ENCODE measurements around the gene SYNJ1. TPM values are rescaled to one million over a fixed set of nuclear protein-coding genes. Genes with fewer than 3 reads are reported as not detected.
"Not testable (repeated sequence)": the region's sequence is repeated elsewhere in the genome, so short reads cannot be mapped to it uniquely, and the experiment has no call there.

SYNJ1 gene
- total RNA-seq, 1 donor from 2014 or later: 15.5 TPM

DNA sequence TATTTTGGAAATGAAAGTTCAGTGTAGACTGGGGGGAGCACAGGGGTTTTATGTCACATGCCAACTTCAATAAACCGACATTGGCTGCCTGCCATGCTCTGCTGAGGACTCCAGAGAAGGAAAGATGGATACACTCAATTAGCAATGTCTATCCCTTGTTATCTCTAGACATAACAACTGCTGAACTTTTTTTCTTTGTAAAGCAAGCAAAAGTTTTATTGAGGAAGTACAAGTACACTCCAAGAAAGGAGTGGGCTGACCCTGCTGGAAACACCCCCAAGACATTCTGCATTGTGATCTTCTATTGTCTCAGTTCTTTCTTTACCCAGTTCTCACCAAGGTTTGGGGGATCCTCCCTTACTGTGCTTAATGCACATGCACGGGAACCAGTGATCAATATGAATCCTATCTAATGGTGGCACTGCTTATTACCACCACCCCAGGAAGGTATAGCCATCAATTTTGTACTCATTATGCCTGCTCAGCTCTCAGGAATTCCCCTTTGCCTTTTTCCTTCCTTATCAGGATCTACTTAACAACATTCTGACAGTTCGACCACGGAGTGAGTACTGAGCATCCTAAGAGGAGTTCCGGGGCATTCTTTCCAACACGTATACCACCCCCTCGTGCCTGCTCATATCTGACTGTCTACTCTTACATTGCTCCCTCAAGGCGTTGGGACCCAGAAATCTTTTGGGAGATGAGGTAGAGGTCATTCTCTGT is 28.7 kb downstream of the SYNJ1 start:
- TF ChIP-seq, protein P1, sequence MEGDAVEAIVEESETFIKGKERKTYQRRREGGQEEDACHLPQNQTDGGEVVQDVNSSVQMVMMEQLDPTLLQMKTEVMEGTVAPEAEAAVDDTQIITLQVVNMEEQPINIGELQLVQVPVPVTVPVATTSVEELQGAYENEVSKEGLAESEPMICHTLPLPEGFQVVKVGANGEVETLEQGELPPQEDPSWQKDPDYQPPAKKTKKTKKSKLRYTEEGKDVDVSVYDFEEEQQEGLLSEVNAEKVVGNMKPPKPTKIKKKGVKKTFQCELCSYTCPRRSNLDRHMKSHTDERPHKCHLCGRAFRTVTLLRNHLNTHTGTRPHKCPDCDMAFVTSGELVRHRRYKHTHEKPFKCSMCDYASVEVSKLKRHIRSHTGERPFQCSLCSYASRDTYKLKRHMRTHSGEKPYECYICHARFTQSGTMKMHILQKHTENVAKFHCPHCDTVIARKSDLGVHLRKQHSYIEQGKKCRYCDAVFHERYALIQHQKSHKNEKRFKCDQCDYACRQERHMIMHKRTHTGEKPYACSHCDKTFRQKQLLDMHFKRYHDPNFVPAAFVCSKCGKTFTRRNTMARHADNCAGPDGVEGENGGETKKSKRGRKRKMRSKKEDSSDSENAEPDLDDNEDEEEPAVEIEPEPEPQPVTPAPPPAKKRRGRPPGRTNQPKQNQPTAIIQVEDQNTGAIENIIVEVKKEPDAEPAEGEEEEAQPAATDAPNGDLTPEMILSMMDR (IDR thresholded peaks at IDR 0.05): no peak
- Mint-ChIP-seq H3K27me3 (ENCODE audit: unreplicated experiment) (no peaks in the 10 kb centered on the region), H3K27ac (ENCODE audit: unreplicated experiment) (no peak overlapping the region), H3K4me1 (ENCODE audit: unreplicated experiment) (peaks cover 2% of the 10 kb centered on the region), H3K36me3 (ENCODE audit: unreplicated experiment) (peaks cover 8% of the 10 kb centered on the region), H3K4me3 (ENCODE audit: unreplicated experiment) (no peak overlapping the region), H3K9me3 (ENCODE audit: unreplicated experiment) (no peaks in the 10 kb centered on the region)
- no peak for DNase-seq (ENCODE audit: extremely low spot score, unreplicated experiment)

DNA sequence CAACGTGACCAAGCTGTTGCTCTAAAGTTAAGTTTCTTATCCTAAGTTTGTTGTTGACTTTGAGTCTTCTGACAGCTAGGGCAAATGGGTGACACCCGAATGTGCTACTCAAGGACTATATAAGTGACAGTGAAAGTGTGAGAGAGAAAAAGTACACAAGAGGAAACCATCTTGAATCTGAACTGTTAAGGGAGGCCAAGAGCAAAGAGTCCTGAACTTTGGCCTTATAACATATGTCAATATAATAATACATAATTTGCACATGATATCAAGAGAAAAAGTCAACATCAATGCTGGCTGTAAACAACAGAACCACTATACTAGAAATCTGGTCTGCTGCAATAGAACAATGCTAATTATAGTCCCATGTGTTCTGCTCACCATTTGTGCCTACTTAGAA is 29.5 kb downstream of the SYNJ1 start:
- peaks cover 2% of the 10 kb centered on the region for H3K4me1 Mint-ChIP-seq (ENCODE audit: unreplicated experiment)
- DNase-seq (ENCODE audit: extremely low spot score, unreplicated experiment): no peak
- H3K27ac Mint-ChIP-seq (ENCODE audit: unreplicated experiment): no peak overlapping the region
- H3K4me3 Mint-ChIP-seq (ENCODE audit: unreplicated experiment): no peak overlapping the region
- no peaks in the 10 kb centered on the region for H3K27me3 Mint-ChIP-seq (ENCODE audit: unreplicated experiment)
- peaks cover 10% of the 10 kb centered on the region for H3K36me3 Mint-ChIP-seq (ENCODE audit: unreplicated experiment)
- TF ChIP-seq, protein P1 (IDR thresholded peaks at IDR 0.05): no peak
- H3K9me3 Mint-ChIP-seq (ENCODE audit: unreplicated experiment): no peaks in the 10 kb centered on the region

GRCh38 chr21:32695482-32695881 is 32.3 kb downstream of the SYNJ1 start:
- H3K9me3 Mint-ChIP-seq (ENCODE audit: unreplicated experiment); H3K27me3 Mint-ChIP-seq (ENCODE audit: unreplicated experiment); H3K4me1 Mint-ChIP-seq (ENCODE audit: unreplicated experiment); H3K27ac Mint-ChIP-seq (ENCODE audit: unreplicated experiment); DNase-seq (ENCODE audit: extremely low spot score, unreplicated experiment); H3K4me3 Mint-ChIP-seq (ENCODE audit: unreplicated experiment): not testable (repeated sequence)
- H3K36me3 Mint-ChIP-seq (ENCODE audit: unreplicated experiment): peaks cover 12% of the 10 kb centered on the region

DNA sequence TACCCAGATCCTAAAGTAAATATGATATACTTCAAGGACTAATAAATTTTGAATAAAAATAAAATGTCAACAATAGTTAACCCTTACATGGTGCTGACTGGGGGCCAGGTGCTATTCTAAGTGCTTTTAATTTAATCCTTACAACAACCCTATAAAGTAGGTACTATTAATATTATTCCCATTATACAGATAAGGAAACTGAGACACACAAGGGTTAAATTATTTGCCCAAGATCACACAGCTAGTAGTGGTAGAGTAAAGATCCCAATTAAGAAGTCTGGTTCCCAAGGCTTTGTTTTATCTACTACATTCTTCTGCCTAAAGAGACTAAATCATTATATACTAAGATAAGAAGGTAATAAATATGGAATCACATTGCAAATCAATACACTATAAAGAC is 34.2 kb downstream of the SYNJ1 start:
- Mint-ChIP-seq H3K36me3 (ENCODE audit: unreplicated experiment) (peaks cover 6% of the 10 kb centered on the region), H3K27me3 (ENCODE audit: unreplicated experiment) (no peaks in the 10 kb centered on the region), H3K4me3 (ENCODE audit: unreplicated experiment) (no peak overlapping the region), H3K27ac (ENCODE audit: unreplicated experiment) (no peak overlapping the region), H3K4me1 (ENCODE audit: unreplicated experiment) (no peaks in the 10 kb centered on the region), H3K9me3 (ENCODE audit: unreplicated experiment) (no peaks in the 10 kb centered on the region)
- no peak for DNase-seq (ENCODE audit: extremely low spot score, unreplicated experiment)
- TF ChIP-seq, protein P1 (IDR thresholded peaks at IDR 0.05): no peak

- Mint-ChIP-seq H3K9me3 (ENCODE audit: unreplicated experiment) (no peaks in the 10 kb centered on the region), H3K36me3 (ENCODE audit: unreplicated experiment) (peaks cover 12% of the 10 kb centered on the region), H3K4me1 (ENCODE audit: unreplicated experiment) (no peaks in the 10 kb centered on the region), H3K4me3 (ENCODE audit: unreplicated experiment) (no peak overlapping the region), H3K27me3 (ENCODE audit: unreplicated experiment) (no peaks in the 10 kb centered on the region), H3K27ac (ENCODE audit: unreplicated experiment) (no peak overlapping the region)
- TF ChIP-seq, protein P1 (IDR thresholded peaks at IDR 0.05): no peak
- DNase-seq (ENCODE audit: extremely low spot score, unreplicated experiment): no peak
These were observed 37.7 kb downstream of the SYNJ1 start for GRCh38 chr21:32690085-32690484.
